ENCODE data around the gene KRTAP5-10.

The KRTAP5-10 gene

DNA sequence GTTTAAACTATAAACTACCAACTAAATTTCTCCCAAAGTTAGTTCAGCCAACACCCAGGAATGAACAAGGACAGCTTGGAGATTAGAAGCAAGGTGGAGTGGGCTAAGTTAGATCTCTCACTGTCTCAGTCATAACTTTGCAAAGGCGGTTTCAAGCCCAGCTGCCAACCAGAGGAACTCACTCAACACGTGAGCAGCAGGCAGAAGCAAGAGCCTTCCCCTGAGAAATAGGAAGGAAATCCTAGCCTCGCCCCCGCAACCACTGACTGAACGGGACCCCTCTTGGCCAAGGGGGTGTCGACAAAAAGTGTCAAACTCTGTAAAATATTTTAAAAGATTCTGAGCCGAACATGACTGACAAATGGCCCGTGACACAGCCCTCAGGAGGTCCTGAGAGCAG, 21.5 kb upstream of the KRTAP5-10 start:
- Histone ChIP-seq H3K27me3 (ENCODE audit: insufficient read depth, low read length) (peaks cover 57% of the 10 kb centered on the region), H2AFZ (ENCODE audit: low read length, unreplicated experiment) (no peak overlapping the region), H3K27ac (ENCODE audit: low read depth, low read length) (no peak overlapping the region), H3K4me3 (ENCODE audit: low read depth, low read length) (no peak overlapping the region), H3K4me1 (ENCODE audit: control insufficient read depth, insufficient read depth, low read length, unreplicated experiment) (no peaks in the 10 kb centered on the region), H3K79me2 (ENCODE audit: control insufficient read depth, insufficient read depth, low read length, unreplicated experiment) (no peaks in the 10 kb centered on the region), H3K36me3 (ENCODE audit: insufficient read depth, low read length) (no peaks in the 10 kb centered on the region)

DNA sequence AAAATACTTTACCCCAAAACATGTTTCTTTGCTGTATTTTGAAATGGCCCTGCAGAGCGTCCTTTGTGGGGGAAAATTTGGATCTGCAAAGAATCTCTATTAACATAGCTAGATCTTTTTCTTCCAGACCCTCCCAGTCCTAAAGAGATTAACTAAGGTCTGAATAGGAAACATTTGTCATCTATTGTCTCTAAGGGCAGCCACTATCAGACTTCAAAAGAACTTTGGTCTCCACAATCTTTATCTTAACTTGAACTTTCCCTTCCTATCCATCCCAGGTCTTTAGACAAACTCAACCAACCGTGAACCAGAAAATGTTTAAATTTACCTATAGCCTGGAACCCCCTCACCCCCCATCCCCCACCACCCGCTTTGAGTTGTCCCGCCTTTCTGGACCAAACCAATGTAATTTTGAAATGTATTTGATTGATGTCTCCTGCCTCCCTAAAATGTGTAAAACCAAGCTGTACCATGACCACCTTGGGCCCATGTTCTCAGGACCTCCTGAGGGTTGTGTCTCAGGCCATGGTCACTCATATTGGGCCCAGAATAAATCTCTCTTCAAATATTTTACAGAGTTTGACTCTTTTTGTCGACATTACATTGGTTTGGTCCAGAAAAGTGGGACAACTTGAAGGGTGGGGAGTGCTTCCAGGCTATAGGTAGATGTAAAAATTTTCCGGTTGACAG, 20.7 kb upstream of the KRTAP5-10 start:
- no peaks in the 10 kb centered on the region for H3K36me3 ChIP-seq (ENCODE audit: insufficient read depth, low read length)
- no peak overlapping the region for H2AFZ ChIP-seq (ENCODE audit: low read length, unreplicated experiment)
- H3K4me3 ChIP-seq (ENCODE audit: low read depth, low read length) = no peak overlapping the region
- H3K79me2 ChIP-seq (ENCODE audit: control insufficient read depth, insufficient read depth, low read length, unreplicated experiment) = no peaks in the 10 kb centered on the region
- no peak overlapping the region for H3K27ac ChIP-seq (ENCODE audit: low read depth, low read length)
- H3K4me1 ChIP-seq (ENCODE audit: control insufficient read depth, insufficient read depth, low read length, unreplicated experiment) = no peaks in the 10 kb centered on the region
- peaks cover 64% of the 10 kb centered on the region for H3K27me3 ChIP-seq (ENCODE audit: insufficient read depth, low read length)

DNA sequence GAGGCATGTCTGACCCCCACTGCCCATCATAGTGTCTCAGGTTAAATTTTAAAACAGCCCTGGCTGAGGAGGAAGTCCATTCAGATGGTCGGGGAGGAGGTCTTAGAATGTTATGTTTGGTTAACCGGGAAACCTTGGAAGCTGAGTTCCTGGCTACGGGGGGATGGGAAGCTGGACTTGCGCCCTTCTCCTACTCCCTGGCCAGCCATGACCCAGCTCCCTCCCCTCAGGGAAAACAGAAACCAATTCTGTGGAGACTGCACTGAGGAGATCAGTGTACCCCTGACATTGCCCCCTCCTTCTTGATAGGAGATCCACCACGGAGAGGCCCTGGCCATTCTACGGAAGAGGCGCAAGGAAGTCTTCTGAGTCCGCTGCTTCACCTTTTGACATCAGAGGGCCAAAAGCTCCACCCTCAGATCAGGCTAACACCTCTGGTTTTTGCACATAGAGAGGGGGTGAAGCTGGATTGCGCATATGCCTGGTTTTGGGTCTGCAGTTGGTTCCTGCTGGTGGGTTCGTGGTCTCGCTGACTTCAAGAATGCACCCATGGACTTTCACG, 19.9 kb upstream of the KRTAP5-10 start:
- Histone ChIP-seq H3K4me1 (ENCODE audit: control insufficient read depth, insufficient read depth, low read length, unreplicated experiment) (no peaks in the 10 kb centered on the region), H3K79me2 (ENCODE audit: control insufficient read depth, insufficient read depth, low read length, unreplicated experiment) (no peaks in the 10 kb centered on the region), H3K36me3 (ENCODE audit: insufficient read depth, low read length) (no peaks in the 10 kb centered on the region), H3K27me3 (ENCODE audit: insufficient read depth, low read length) (peaks cover 71% of the 10 kb centered on the region), H3K4me3 (ENCODE audit: low read depth, low read length) (no peak overlapping the region), H3K27ac (ENCODE audit: low read depth, low read length) (no peak overlapping the region), H2AFZ (ENCODE audit: low read length, unreplicated experiment) (no peak overlapping the region)

DNA sequence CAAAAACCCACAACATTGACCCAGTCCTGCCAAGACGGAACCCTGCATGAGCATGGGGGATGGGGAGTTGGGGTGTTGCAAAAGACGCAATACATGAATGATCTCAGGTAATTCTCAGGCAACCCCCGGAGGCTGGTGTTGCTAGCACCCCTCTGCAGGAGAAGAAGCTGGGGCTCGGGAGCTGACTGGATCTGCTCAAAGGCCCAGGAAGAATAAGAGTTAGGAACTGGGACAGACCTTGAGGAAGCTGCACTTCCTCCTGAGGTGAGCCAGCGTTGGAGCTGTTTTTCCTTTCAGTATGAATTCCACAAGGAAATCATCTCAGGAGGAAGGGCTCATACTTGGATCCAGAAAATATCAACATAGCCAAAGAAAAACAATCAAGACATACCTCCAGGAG, 17.2 kb upstream of the KRTAP5-10 start, which contains the start of gene KRTAP5-9:
Gene KRTAP5-9 (plus strand): TSS at position 301 of the 400 bp plus-strand sequence. CDS start 238 bp downstream, outside the sequence.
- H3K79me2 ChIP-seq (ENCODE audit: control insufficient read depth, insufficient read depth, low read length, unreplicated experiment) = no peaks in the 10 kb centered on the region
- H2AFZ ChIP-seq (ENCODE audit: low read length, unreplicated experiment) = no peak within 1 kb of the TSS
- H3K27ac ChIP-seq (ENCODE audit: low read depth, low read length) = no peak within 1 kb of the TSS
- no peaks in the 10 kb centered on the region for H3K36me3 ChIP-seq (ENCODE audit: insufficient read depth, low read length)
- no peak within 1 kb of the TSS for H3K4me3 ChIP-seq (ENCODE audit: low read depth, low read length)
- peaks cover 67% of the 10 kb centered on the region for H3K27me3 ChIP-seq (ENCODE audit: insufficient read depth, low read length)
- no peaks in the 10 kb centered on the region for H3K4me1 ChIP-seq (ENCODE audit: control insufficient read depth, insufficient read depth, low read length, unreplicated experiment)

DNA sequence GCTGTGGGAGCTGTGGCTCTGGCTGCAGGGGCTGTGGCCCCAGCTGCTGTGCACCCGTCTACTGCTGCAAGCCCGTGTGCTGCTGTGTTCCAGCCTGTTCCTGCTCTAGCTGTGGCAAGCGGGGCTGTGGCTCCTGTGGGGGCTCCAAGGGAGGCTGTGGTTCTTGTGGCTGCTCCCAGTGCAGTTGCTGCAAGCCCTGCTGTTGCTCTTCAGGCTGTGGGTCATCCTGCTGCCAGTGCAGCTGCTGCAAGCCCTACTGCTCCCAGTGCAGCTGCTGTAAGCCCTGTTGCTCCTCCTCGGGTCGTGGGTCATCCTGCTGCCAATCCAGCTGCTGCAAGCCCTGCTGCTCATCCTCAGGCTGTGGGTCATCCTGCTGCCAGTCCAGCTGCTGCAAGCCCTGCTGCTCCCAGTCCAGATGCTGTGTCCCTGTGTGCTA, 16.6 kb upstream of the KRTAP5-10 start:
- Histone ChIP-seq H3K4me1 (ENCODE audit: control insufficient read depth, insufficient read depth, low read length, unreplicated experiment) (no peaks in the 10 kb centered on the region), H3K27ac (ENCODE audit: low read depth, low read length) (no peak overlapping the region), H3K79me2 (ENCODE audit: control insufficient read depth, insufficient read depth, low read length, unreplicated experiment) (no peaks in the 10 kb centered on the region), H2AFZ (ENCODE audit: low read length, unreplicated experiment) (no peak overlapping the region), H3K4me3 (ENCODE audit: low read depth, low read length) (no peak overlapping the region), H3K27me3 (ENCODE audit: insufficient read depth, low read length) (peaks cover 61% of the 10 kb centered on the region), H3K36me3 (ENCODE audit: insufficient read depth, low read length) (no peaks in the 10 kb centered on the region)

DNA sequence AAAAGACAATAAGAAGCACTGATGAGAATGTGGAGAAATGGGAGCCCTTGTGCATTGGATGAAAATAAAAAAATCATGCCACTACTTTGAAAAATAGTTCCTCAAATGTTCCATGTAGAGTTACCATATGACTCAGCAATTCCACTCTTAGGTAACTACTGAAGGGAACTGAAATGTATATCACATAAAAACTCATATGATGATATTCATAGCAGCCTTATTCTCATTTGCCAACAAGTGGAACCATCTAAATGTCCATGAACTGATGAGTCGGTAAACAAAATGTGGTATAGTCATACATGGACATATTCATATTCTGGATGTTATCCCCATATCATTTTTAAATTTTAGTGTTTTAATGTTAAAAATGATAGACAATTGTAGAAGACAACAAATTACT, 13.7 kb upstream of the KRTAP5-10 start:
- Histone ChIP-seq H2AFZ (ENCODE audit: low read length, unreplicated experiment) (no peak overlapping the region), H3K4me1 (ENCODE audit: control insufficient read depth, insufficient read depth, low read length, unreplicated experiment) (no peaks in the 10 kb centered on the region), H3K79me2 (ENCODE audit: control insufficient read depth, insufficient read depth, low read length, unreplicated experiment) (no peaks in the 10 kb centered on the region), H3K27ac (ENCODE audit: low read depth, low read length) (no peak overlapping the region), H3K36me3 (ENCODE audit: insufficient read depth, low read length) (no peaks in the 10 kb centered on the region), H3K4me3 (ENCODE audit: low read depth, low read length) (no peak overlapping the region), H3K27me3 (ENCODE audit: insufficient read depth, low read length) (peaks cover 44% of the 10 kb centered on the region)

DNA sequence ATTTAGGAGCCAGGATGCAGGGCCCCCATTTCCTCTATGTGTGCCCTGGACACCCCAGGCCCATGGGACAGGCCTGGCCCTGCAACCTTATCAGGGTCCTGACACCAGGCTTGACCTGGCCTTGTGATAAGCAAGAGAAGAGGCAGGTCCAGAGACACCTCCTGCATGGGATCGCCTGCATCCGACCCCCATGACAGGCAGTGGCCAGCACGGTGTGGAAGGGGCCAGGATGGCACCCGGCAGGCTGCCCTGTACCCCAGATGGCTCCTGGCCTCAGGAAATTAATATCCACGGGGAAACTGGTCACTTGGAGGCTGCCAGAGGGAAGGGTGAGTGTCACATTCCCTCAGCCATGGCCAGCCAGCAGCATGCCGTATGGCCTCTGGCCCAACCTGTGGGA, 10.4 kb upstream of the KRTAP5-10 start:
- H3K27ac ChIP-seq (ENCODE audit: low read depth, low read length) = no peak overlapping the region
- H3K27me3 ChIP-seq (ENCODE audit: insufficient read depth, low read length) = peaks cover 47% of the 10 kb centered on the region
- no peaks in the 10 kb centered on the region for H3K79me2 ChIP-seq (ENCODE audit: control insufficient read depth, insufficient read depth, low read length, unreplicated experiment)
- no peaks in the 10 kb centered on the region for H3K4me1 ChIP-seq (ENCODE audit: control insufficient read depth, insufficient read depth, low read length, unreplicated experiment)
- no peaks in the 10 kb centered on the region for H3K36me3 ChIP-seq (ENCODE audit: insufficient read depth, low read length)
- no peak overlapping the region for H3K4me3 ChIP-seq (ENCODE audit: low read depth, low read length)
- no peak overlapping the region for H2AFZ ChIP-seq (ENCODE audit: low read length, unreplicated experiment)

DNA sequence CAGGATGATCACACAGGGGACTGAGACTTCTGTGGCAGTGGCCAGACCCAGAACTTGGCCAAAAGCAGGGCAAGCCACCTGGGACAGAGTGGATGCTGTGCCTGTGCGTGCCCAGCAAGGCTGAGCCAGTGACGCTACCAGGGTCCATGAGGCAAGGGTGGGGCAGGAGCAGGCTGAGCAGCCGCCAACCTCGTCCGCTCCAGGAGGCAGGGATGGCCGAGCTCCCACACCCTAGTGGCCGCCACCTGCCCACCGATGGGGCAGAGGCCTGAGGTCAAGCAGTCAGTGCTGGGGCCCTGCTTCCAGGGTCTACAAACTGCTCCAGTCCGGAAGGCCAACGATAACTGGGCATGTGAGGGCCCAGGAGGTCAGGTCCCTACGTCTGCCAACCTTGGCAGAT, 9.9 kb upstream of the KRTAP5-10 start:
- Histone ChIP-seq H3K79me2 (ENCODE audit: control insufficient read depth, insufficient read depth, low read length, unreplicated experiment) (no peaks in the 10 kb centered on the region), H3K4me1 (ENCODE audit: control insufficient read depth, insufficient read depth, low read length, unreplicated experiment) (no peaks in the 10 kb centered on the region), H3K4me3 (ENCODE audit: low read depth, low read length) (no peak overlapping the region), H2AFZ (ENCODE audit: low read length, unreplicated experiment) (no peak overlapping the region), H3K27ac (ENCODE audit: low read depth, low read length) (no peak overlapping the region), H3K27me3 (ENCODE audit: insufficient read depth, low read length) (peaks cover 43% of the 10 kb centered on the region), H3K36me3 (ENCODE audit: insufficient read depth, low read length) (no peaks in the 10 kb centered on the region)

DNA sequence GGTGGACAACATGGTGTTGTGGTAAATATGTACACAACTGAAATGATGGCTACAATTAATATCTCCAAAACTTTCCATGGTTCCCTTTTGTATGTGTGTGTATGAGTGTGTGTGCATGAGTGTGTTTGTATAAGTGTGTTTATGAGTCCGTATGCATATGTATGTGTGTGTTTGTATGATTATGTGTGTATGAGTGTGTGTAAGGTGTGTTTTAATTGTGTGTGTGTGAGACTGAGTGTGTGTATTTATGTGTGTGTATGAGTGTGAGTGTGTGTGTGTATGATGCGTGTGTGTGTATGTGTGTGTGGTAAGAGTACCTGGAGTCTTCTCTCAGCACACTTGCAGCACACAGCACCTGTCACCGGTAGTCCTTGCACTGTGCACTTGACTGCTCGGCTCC, 9.3 kb upstream of the KRTAP5-10 start:
- Histone ChIP-seq H3K27me3 (ENCODE audit: insufficient read depth, low read length) (peaks cover 41% of the 10 kb centered on the region), H3K36me3 (ENCODE audit: insufficient read depth, low read length) (no peaks in the 10 kb centered on the region), H2AFZ (ENCODE audit: low read length, unreplicated experiment) (no peak overlapping the region), H3K4me1 (ENCODE audit: control insufficient read depth, insufficient read depth, low read length, unreplicated experiment) (no peaks in the 10 kb centered on the region), H3K79me2 (ENCODE audit: control insufficient read depth, insufficient read depth, low read length, unreplicated experiment) (no peaks in the 10 kb centered on the region), H3K27ac (ENCODE audit: low read depth, low read length) (no peak overlapping the region), H3K4me3 (ENCODE audit: low read depth, low read length) (no peak overlapping the region)

DNA sequence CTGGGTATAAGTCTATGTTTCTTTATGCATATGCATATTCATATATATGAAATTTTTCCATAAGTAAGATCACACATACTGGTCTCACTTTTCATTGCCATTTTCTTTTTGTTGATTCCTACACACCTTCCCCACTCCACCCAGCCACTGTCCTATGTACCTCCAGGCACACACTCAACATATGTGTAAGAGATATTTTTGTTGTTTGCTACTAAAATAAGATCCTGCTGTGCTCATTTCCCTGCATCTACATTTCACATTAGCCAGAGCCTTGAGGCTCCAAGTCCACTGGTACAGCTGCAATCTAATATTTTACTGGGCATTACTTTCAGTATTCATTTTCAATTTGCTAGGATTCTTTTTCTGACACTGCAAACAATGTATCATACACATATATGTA, 8.1 kb upstream of the KRTAP5-10 start:
- H3K27me3 ChIP-seq (ENCODE audit: insufficient read depth, low read length) = peaks cover 43% of the 10 kb centered on the region
- no peaks in the 10 kb centered on the region for H3K36me3 ChIP-seq (ENCODE audit: insufficient read depth, low read length)
- H3K27ac ChIP-seq (ENCODE audit: low read depth, low read length) = no peak overlapping the region
- no peak overlapping the region for H3K4me3 ChIP-seq (ENCODE audit: low read depth, low read length)
- H3K79me2 ChIP-seq (ENCODE audit: control insufficient read depth, insufficient read depth, low read length, unreplicated experiment) = no peaks in the 10 kb centered on the region
- no peaks in the 10 kb centered on the region for H3K4me1 ChIP-seq (ENCODE audit: control insufficient read depth, insufficient read depth, low read length, unreplicated experiment)
- H2AFZ ChIP-seq (ENCODE audit: low read length, unreplicated experiment) = no peak overlapping the region

DNA sequence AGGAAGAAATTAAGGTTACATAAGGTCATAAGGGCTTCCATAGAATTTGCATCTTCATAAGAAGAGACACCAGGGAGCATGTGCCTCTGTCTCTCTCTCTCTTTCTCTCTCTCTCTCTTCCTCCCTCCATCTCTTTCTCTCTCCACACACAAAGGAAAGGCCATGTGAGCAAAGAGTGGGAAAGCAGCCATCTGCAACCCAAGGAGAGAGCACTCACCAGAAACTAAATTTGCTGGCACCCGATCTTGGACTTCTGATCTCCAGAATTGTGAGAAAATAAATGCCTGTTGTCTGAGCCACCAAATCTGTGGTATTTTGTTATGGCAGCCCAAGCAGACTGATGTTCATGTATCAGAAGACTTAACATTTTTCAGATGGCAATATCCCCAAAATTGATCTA, 6.4 kb upstream of the KRTAP5-10 start:
- H3K4me3 ChIP-seq (ENCODE audit: low read depth, low read length) = no peak overlapping the region
- H3K27ac ChIP-seq (ENCODE audit: low read depth, low read length) = no peak overlapping the region
- H2AFZ ChIP-seq (ENCODE audit: low read length, unreplicated experiment) = no peak overlapping the region
- H3K79me2 ChIP-seq (ENCODE audit: control insufficient read depth, insufficient read depth, low read length, unreplicated experiment) = no peaks in the 10 kb centered on the region
- peaks cover 59% of the 10 kb centered on the region for H3K27me3 ChIP-seq (ENCODE audit: insufficient read depth, low read length)
- H3K4me1 ChIP-seq (ENCODE audit: control insufficient read depth, insufficient read depth, low read length, unreplicated experiment) = no peaks in the 10 kb centered on the region
- H3K36me3 ChIP-seq (ENCODE audit: insufficient read depth, low read length) = no peaks in the 10 kb centered on the region
